ENCODE measurements around the gene FER. TPM values are rescaled to one million over a fixed set of nuclear protein-coding genes. Genes with fewer than 3 reads are reported as not detected.

Gene FER
- total and polyA plus RNA-seq, 2 experiments from 2014 or later = 25.9 to 30.7 TPM

- Histone ChIP-seq H3K36me3 (no peaks in the 10 kb centered on the region), H3K4me3 (no peak overlapping the region), H3K9me3 (ENCODE audit: low read depth) (no peaks in the 10 kb centered on the region), H3K27ac (no peak overlapping the region), H3K27me3 (no peaks in the 10 kb centered on the region), H3K4me1 (ENCODE audit: low read depth) (no peaks in the 10 kb centered on the region)
- no peak for TF ChIP-seq CTCF (IDR thresholded peaks at IDR 0.05; ENCODE audit: low read depth, low read length)
- DNase-seq (ENCODE audit: low read depth in 1 of 2, low spot score in 1 of 2) = no peak
Observed at GRCh38 chr5:109173036-109173794, 425.5 kb downstream of the FER start.

GRCh38 chr5:109177227-109177626 is 429.5 kb downstream of the FER start:
- no peak for TF ChIP-seq CTCF (IDR thresholded peaks at IDR 0.05; ENCODE audit: low read depth, low read length)
- no peak overlapping the region for H3K27ac ChIP-seq
- H3K27me3 ChIP-seq = no peaks in the 10 kb centered on the region
- H3K9me3 ChIP-seq (ENCODE audit: low read depth) = no peaks in the 10 kb centered on the region
- H3K4me3 ChIP-seq = no peak overlapping the region
- H3K4me1 ChIP-seq (ENCODE audit: low read depth) = no peaks in the 10 kb centered on the region
- DNase-seq (ENCODE audit: low read depth in 1 of 2, low spot score in 1 of 2) = peak in 1 of 2 donors; percentile 29
- no peaks in the 10 kb centered on the region for H3K36me3 ChIP-seq

GRCh38 chr5:109177782-109178181 is 430.1 kb downstream of the FER start:
- H3K36me3 ChIP-seq = no peaks in the 10 kb centered on the region
- H3K27ac ChIP-seq = no peak overlapping the region
- no peak for DNase-seq (ENCODE audit: low read depth in 1 of 2, low spot score in 1 of 2)
- no peaks in the 10 kb centered on the region for H3K4me1 ChIP-seq (ENCODE audit: low read depth)
- no peak overlapping the region for H3K4me3 ChIP-seq
- no peak for TF ChIP-seq CTCF (IDR thresholded peaks at IDR 0.05; ENCODE audit: low read depth, low read length)
- H3K27me3 ChIP-seq = no peaks in the 10 kb centered on the region
- no peaks in the 10 kb centered on the region for H3K9me3 ChIP-seq (ENCODE audit: low read depth)

- Histone ChIP-seq H3K27ac (no peak overlapping the region), H3K4me3 (no peak overlapping the region), H3K27me3 (no peaks in the 10 kb centered on the region), H3K4me1 (ENCODE audit: low read depth) (peaks cover 3% of the 10 kb centered on the region), H3K9me3 (ENCODE audit: low read depth) (no peaks in the 10 kb centered on the region), H3K36me3 (no peaks in the 10 kb centered on the region)
- DNase-seq (ENCODE audit: low read depth in 1 of 2, low spot score in 1 of 2) = no peak
- no peak for TF ChIP-seq CTCF (IDR thresholded peaks at IDR 0.05; ENCODE audit: low read depth, low read length)
Observed at GRCh38 chr5:109180668-109181067, 433.0 kb downstream of the FER start.

- peaks cover 3% of the 10 kb centered on the region for H3K4me1 ChIP-seq (ENCODE audit: low read depth)
- H3K4me3 ChIP-seq = no peak overlapping the region
- no peak for DNase-seq (ENCODE audit: low read depth in 1 of 2, low spot score in 1 of 2)
- TF ChIP-seq CTCF (IDR thresholded peaks at IDR 0.05; ENCODE audit: low read depth, low read length) = no peak
- H3K27ac ChIP-seq = no peak overlapping the region
- H3K36me3 ChIP-seq = peaks cover 4% of the 10 kb centered on the region
- H3K27me3 ChIP-seq = no peaks in the 10 kb centered on the region
- H3K9me3 ChIP-seq (ENCODE audit: low read depth) = no peaks in the 10 kb centered on the region
Observed at GRCh38 chr5:109186759-109187158, 439.1 kb downstream of the FER start.
